Suprapubic skin (tissue), 3 donors: Measurements from ENCODE around the gene SLC9A9.

Experiments used
- EP300 ChIP-seq: sonication (generic); formaldehyde crosslinking; IDR thresholded peaks from one replicate; pipeline ENCODE4 v1.6.1; 2017; ENCODE audit warnings: antibody characterized with exemption
- POLR2A ChIP-seq, 2 donors: fragments of 450-650 bp; IDR thresholded peaks; one replicate each; pipeline ENCODE4 v1.6.1; 2017; ENCODE audit warnings: antibody characterized with exemption in 2 of 2, mild to moderate bottlenecking in 2 of 2, moderate library complexity in 2 of 2
- TF ChIP-seq, protein P1 (sequence below), 2 donors: fragments of 200-600 bp in 1 of 2; fragments of 450-650 bp in 1 of 2; sonication (generic) in 1 of 2; IDR thresholded peaks; one replicate each; pipeline ENCODE4 v1.5.1; 2016 to 2019; ENCODE audit warnings: antibody characterized with exemption in 2 of 2, mild to moderate bottlenecking in 1 of 2, moderate library complexity in 1 of 2

GRCh38 chr3:143812481-143812880 is 35.8 kb downstream of the SLC9A9 start:
- TF ChIP-seq POLR2A (IDR thresholded peaks at IDR 0.05): no peak
- TF ChIP-seq EP300: no peak
- TF ChIP-seq, protein P1, sequence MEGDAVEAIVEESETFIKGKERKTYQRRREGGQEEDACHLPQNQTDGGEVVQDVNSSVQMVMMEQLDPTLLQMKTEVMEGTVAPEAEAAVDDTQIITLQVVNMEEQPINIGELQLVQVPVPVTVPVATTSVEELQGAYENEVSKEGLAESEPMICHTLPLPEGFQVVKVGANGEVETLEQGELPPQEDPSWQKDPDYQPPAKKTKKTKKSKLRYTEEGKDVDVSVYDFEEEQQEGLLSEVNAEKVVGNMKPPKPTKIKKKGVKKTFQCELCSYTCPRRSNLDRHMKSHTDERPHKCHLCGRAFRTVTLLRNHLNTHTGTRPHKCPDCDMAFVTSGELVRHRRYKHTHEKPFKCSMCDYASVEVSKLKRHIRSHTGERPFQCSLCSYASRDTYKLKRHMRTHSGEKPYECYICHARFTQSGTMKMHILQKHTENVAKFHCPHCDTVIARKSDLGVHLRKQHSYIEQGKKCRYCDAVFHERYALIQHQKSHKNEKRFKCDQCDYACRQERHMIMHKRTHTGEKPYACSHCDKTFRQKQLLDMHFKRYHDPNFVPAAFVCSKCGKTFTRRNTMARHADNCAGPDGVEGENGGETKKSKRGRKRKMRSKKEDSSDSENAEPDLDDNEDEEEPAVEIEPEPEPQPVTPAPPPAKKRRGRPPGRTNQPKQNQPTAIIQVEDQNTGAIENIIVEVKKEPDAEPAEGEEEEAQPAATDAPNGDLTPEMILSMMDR (IDR thresholded peaks at IDR 0.05): no peak
